T-cell (primary cell): Measurements from ENCODE around the gene TUBGCP2. TPM values are rescaled to one million over a fixed set of nuclear protein-coding genes. Genes with fewer than 3 reads are reported as not detected.

Experiments used
- ATAC-seq, 4 experiments: fragments of 200-7000 bp in 3 of 4; fragments of 150-1000 bp in 1 of 4; cut with Tn5 transposase; replicated peaks in 1 of 4; 1 replicate in 3 of 4; 2 replicates in 1 of 4; pipeline ENCODE4 v1.10.0; 2021; ENCODE audit warnings: moderate library complexity in 3 of 4, mild to moderate bottlenecking in 2 of 4, moderate number of reproducible peaks in 1 of 4
- CTCF ChIA-PET, 2 donors: fragments of 300-600 bp; sonication (Branson Sonifier 250); formaldehyde crosslinking; loops; one replicate each; lab custom pipeline; 2022; ENCODE audit warnings: antibody characterized with exemption in 2 of 2; lab: Charles Lee
- POLR2A ChIA-PET, 2 donors: fragments of 300-600 bp; sonication (Branson Sonifier 250); formaldehyde crosslinking; loops; one replicate each; lab custom pipeline; 2022; ENCODE audit warnings: antibody characterized with exemption in 2 of 2; lab: Charles Lee
- DNase-seq, 35 experiments: peaks; one replicate each; pipeline versions ENCODE4 v3.0.0 to v3.0.0-alpha.2; 2013 to 2023
- H3K27ac ChIP-seq: one replicate; pipeline ENCODE4 v1.5.1; 2013; ENCODE audit warnings: low read length
- H3K27me3 ChIP-seq, 2 experiments: replicated peaks in 1 of 2; 1 replicate in 1 of 2; 2 replicates in 1 of 2; pipeline versions ENCODE4 v1.6.1 to v1.7.0; 2013; ENCODE audit warnings: low read length in 1 of 2, mixed read lengths in 1 of 2; ENCODE audit not compliant: control insufficient read depth in 2 of 2, insufficient read depth in 2 of 2; ENCODE audit errors: extremely low read depth in 1 of 2
- H3K36me3 ChIP-seq, 2 donors: 1 replicate in 1 of 2; 2 replicates in 1 of 2; pipeline versions ENCODE4 v1.6.1 to v1.7.0; 2013; ENCODE audit warnings: low read length in 1 of 2; ENCODE audit not compliant: control insufficient read depth in 2 of 2, insufficient read depth in 1 of 2; ENCODE audit errors: extremely low read depth in 1 of 2
- H3K4me1 ChIP-seq, 2 experiments: 1 replicate in 1 of 2; 2 replicates in 1 of 2; pipeline versions ENCODE4 v1.6.1 to v1.7.0; 2013; ENCODE audit warnings: low read length in 2 of 2, mixed read lengths in 1 of 2; ENCODE audit not compliant: insufficient read depth in 2 of 2, control insufficient read depth in 1 of 2; ENCODE audit errors: extremely low read depth in 1 of 2
- H3K4me3 ChIP-seq, 2 donors: 1 replicate in 1 of 2; 2 replicates in 1 of 2; pipeline versions ENCODE4 v1.5.1 to v1.7.0; 2013; ENCODE audit warnings: mild to moderate bottlenecking in 2 of 2, low read length in 1 of 2, moderate library complexity in 1 of 2; ENCODE audit not compliant: control insufficient read depth in 1 of 2; ENCODE audit errors: extremely low read depth in 1 of 2
- H3K9me3 ChIP-seq: 2 replicates; pipeline ENCODE4 v1.7.0; 2013
- H3K27ac Mint-ChIP-seq, 2 donors: one replicate each; pipeline ENCODE4 v1.8.0; 2020 to 2021; ENCODE audit warnings: mild to moderate bottlenecking in 2 of 2, mixed read lengths in 2 of 2
- H3K27me3 Mint-ChIP-seq, 2 donors: one replicate each; pipeline ENCODE4 v1.8.0; 2021 to 2022; ENCODE audit warnings: mixed read lengths in 2 of 2
- H3K36me3 Mint-ChIP-seq: one replicate; pipeline ENCODE4 v1.8.0; 2021; ENCODE audit warnings: mixed read lengths
- H3K4me1 Mint-ChIP-seq, 3 donors: one replicate each; pipeline ENCODE4 v1.8.0; 2020 to 2022; ENCODE audit warnings: mixed read lengths in 3 of 3, mild to moderate bottlenecking in 1 of 3
- H3K4me3 Mint-ChIP-seq, 3 donors: one replicate each; pipeline ENCODE4 v1.8.0; 2020 to 2022; ENCODE audit warnings: mild to moderate bottlenecking in 3 of 3, mixed read lengths in 3 of 3, moderate library complexity in 3 of 3
- H3K9me3 Mint-ChIP-seq, 3 donors: one replicate each; pipeline ENCODE4 v1.8.0; 2020 to 2022; ENCODE audit warnings: mixed read lengths in 3 of 3
- WGBS: methylation state at CpG from one replicate; pipeline ENCODE4 v1.1.5; 2013; ENCODE audit warnings: missing lambda C conversion rate; ENCODE audit not compliant: insufficient coverage; 5-methylcytosine and 5-hydroxymethylcytosine counted together
- total RNA-seq, 35 experiments: library from RNA in 6 of 35; stranded (reverse) in 6 of 35; fragments of 120-200 nt in 1 of 35; gene quantifications; one replicate each; pipeline versions ENCODE4 v1.2.1 to v1.2.4 and lab custom pipeline; 2013 to 2026

Gene TUBGCP2
- total RNA-seq, 5 donors from 2014 or later (not counting 1 experiment from before 2014, with no cell fraction given) = 64.5 to 80.8 (median 72.7) TPM

- POLR2A ChIA-PET = interaction anchor here (1.2 to 2.2 kb wide), 4 partner anchors 9 to 32 kb away, joined by 3 to 11 read pairs (median 4); no protein-coding TSS in a partner anchor
- Mint-ChIP-seq H3K4me3 (peak overlapping the region; percentile 82 to 89 (median 82)), H3K4me1 (peaks cover 27 to 40% (median 40%) of the 10 kb centered on the region in 3 donors), H3K36me3 (no peaks in the 10 kb centered on the region), H3K9me3 (no peaks in the 10 kb centered on the region), H3K27ac (peak overlapping the region; percentile 84 to 86), H3K27me3 (no peaks in the 10 kb centered on the region)
- peak overlapping the region; percentile 41 to 89 for H3K4me3 ChIP-seq
- DNase-seq (no peak), ATAC-seq (no peak)
- peak overlapping the region; percentile 97 for H3K27ac ChIP-seq
- peaks cover 3 to 35% of the 10 kb centered on the region in 2 donors for H3K36me3 ChIP-seq
- CTCF ChIA-PET = interaction anchor here in 1 of 2 donors (0.6 kb wide), 1 partner anchor 53 kb away, joined by 3 read pairs; no protein-coding TSS in a partner anchor
- H3K27me3 ChIP-seq = no peaks in the 10 kb centered on the region
- H3K9me3 ChIP-seq = no peaks in the 10 kb centered on the region
- WGBS = 9% methylated on average over 5 of the region's 6 CpGs
- H3K4me1 ChIP-seq = peaks cover 12 to 69% of the 10 kb centered on the region in 2 experiments
These were observed 32.6 kb downstream of the TUBGCP2 start for GRCh38 chr10:133276100-133276434.

- H3K4me3 ChIP-seq = peak overlapping the region; percentile 41 to 89
- ChIA-PET CTCF (interaction anchor here in 1 of 2 donors (0.8 to 1.0 kb wide), 3 partner anchors 11 to 32 kb away, joined by 3 to 4 read pairs (median 3); no protein-coding TSS in a partner anchor), POLR2A (interaction anchor here (1.2 to 2.2 kb wide), 4 partner anchors 9 to 32 kb away, joined by 3 to 11 read pairs (median 4); no protein-coding TSS in a partner anchor)
- H3K4me1 Mint-ChIP-seq = peaks cover 27 to 40% (median 40%) of the 10 kb centered on the region in 3 donors
- peak overlapping the region; percentile 84 to 86 for H3K27ac Mint-ChIP-seq
- no peaks in the 10 kb centered on the region for H3K27me3 Mint-ChIP-seq
- peaks cover 12 to 69% of the 10 kb centered on the region in 2 experiments for H3K4me1 ChIP-seq
- H3K36me3 ChIP-seq = peaks cover 6 to 38% of the 10 kb centered on the region in 2 donors
- ATAC-seq (peak; percentile 19 to 40 (median 30)), DNase-seq (peak in 16 of 35 experiments; percentile 32 to 67 (median 47))
- H3K4me3 Mint-ChIP-seq = peak overlapping the region; percentile 82 to 89 (median 82)
- no peaks in the 10 kb centered on the region for H3K9me3 ChIP-seq
- no peaks in the 10 kb centered on the region for H3K36me3 Mint-ChIP-seq
- H3K27ac ChIP-seq = peak overlapping the region; percentile 97
- WGBS = 3% methylated on average over 11 of the region's 12 CpGs
- no peaks in the 10 kb centered on the region for H3K27me3 ChIP-seq
- no peaks in the 10 kb centered on the region for H3K9me3 Mint-ChIP-seq
These were observed 33.0 kb downstream of the TUBGCP2 start for GRCh38 chr10:133275684-133276092.

- DNase-seq (peak; percentile 43 to 92 (median 83)), ATAC-seq (peak; percentile 44 to 77 (median 51))
- Histone ChIP-seq H3K9me3 (no peaks in the 10 kb centered on the region), H3K36me3 (peaks cover 13 to 40% of the 10 kb centered on the region in 2 donors), H3K4me3 (peak overlapping the region; percentile 41 to 89), H3K27ac (peak overlapping the region; percentile 97), H3K4me1 (peaks cover 12 to 66% of the 10 kb centered on the region in 2 experiments), H3K27me3 (no peaks in the 10 kb centered on the region)
- H3K36me3 Mint-ChIP-seq = peaks cover 3% of the 10 kb centered on the region
- WGBS = 4% methylated on average over 20 of the region's 26 CpGs
- H3K27ac Mint-ChIP-seq = peak overlapping the region; percentile 84 to 86
- H3K4me3 Mint-ChIP-seq = peak overlapping the region; percentile 82 to 89 (median 82)
- H3K4me1 Mint-ChIP-seq = peaks cover 27 to 40% (median 38%) of the 10 kb centered on the region in 3 donors
- ChIA-PET POLR2A (interaction anchor here (0.7 to 2.2 kb wide), 5 partner anchors 8 to 33 kb away, joined by 3 to 11 read pairs (median 4); no protein-coding TSS in a partner anchor), CTCF (interaction anchor here in 1 of 2 donors (0.8 to 1.0 kb wide), 3 partner anchors 11 to 33 kb away, joined by 3 to 4 read pairs (median 3); no protein-coding TSS in a partner anchor)
- no peaks in the 10 kb centered on the region for H3K9me3 Mint-ChIP-seq
- H3K27me3 Mint-ChIP-seq = no peaks in the 10 kb centered on the region
These were observed 33.7 kb downstream of the TUBGCP2 start for GRCh38 chr10:133274751-133275683.

- Mint-ChIP-seq H3K27ac (no peak overlapping the region), H3K36me3 (peaks cover 5% of the 10 kb centered on the region), H3K9me3 (no peaks in the 10 kb centered on the region), H3K4me3 (no peak overlapping the region), H3K27me3 (no peaks in the 10 kb centered on the region), H3K4me1 (peaks cover 25 to 29% (median 26%) of the 10 kb centered on the region in 3 donors)
- Histone ChIP-seq H3K36me3 (peaks cover 20 to 49% of the 10 kb centered on the region in 2 donors), H3K4me1 (peaks cover 10 to 53% of the 10 kb centered on the region in 2 experiments), H3K27me3 (no peaks in the 10 kb centered on the region), H3K9me3 (no peaks in the 10 kb centered on the region), H3K4me3 (no peak overlapping the region), H3K27ac (peak overlapping the region; percentile 27)
- CTCF ChIA-PET = no interaction called here
- POLR2A ChIA-PET = interaction anchor here in 1 of 2 donors (0.5 kb wide), 1 partner anchor 8 kb away, joined by 3 read pairs; no protein-coding TSS in a partner anchor
- no peak for ATAC-seq
- DNase-seq = no peak
- WGBS = 95% methylated on average over 22 of the region's 28 CpGs
These were observed 35.0 kb downstream of the TUBGCP2 start for GRCh38 chr10:133273534-133274143.

- no peak overlapping the region for H3K27ac Mint-ChIP-seq
- POLR2A ChIA-PET = no interaction called here
These were observed 35.7 kb downstream of the TUBGCP2 start for GRCh38 chr10:133272964-133273420.

More at GRCh38 chr10:133272964-133273420, 35.7 kb downstream of the TUBGCP2 start:
- peaks cover 10 to 46% of the 10 kb centered on the region in 2 experiments for H3K4me1 ChIP-seq
- H3K27me3 Mint-ChIP-seq = no peaks in the 10 kb centered on the region
- H3K4me1 Mint-ChIP-seq = peaks cover 19 to 23% (median 20%) of the 10 kb centered on the region in 3 donors
- H3K36me3 ChIP-seq = peaks cover 20 to 55% of the 10 kb centered on the region in 2 donors
- peaks cover 5% of the 10 kb centered on the region for H3K36me3 Mint-ChIP-seq
- WGBS = 95% methylated on average over 21 of the region's 25 CpGs
- no peak for DNase-seq
- H3K4me3 ChIP-seq = no peak overlapping the region
- no peaks in the 10 kb centered on the region for H3K9me3 ChIP-seq
- H3K4me3 Mint-ChIP-seq = no peak overlapping the region
- H3K27ac ChIP-seq = no peak overlapping the region
- no peak for ATAC-seq
- H3K27me3 ChIP-seq = no peaks in the 10 kb centered on the region
- CTCF ChIA-PET = no interaction called here
- H3K9me3 Mint-ChIP-seq = no peaks in the 10 kb centered on the region
